A204.1 (cell line): Measurements from ENCODE around the gene SERINC4.

Source experiments
- FAIRE-seq: peaks from 2 replicates; lab custom pipeline; 2012; peaks lifted over from hg19 to GRCh38; lab: Jason Lieb, UNC

The SERINC4 gene

GRCh38 chr15:43796566-43796965 lies 3.5 kb downstream of the SERINC4 start:
- no peak for FAIRE-seq

- FAIRE-seq, result no peak
These were observed 4.0 kb downstream of the SERINC4 start for GRCh38 chr15:43795997-43796396.

- no peak for FAIRE-seq
These were observed 4.8 kb downstream of the SERINC4 start for GRCh38 chr15:43795197-43795596.

GRCh38 chr15:43794269-43795037 lies 5.6 kb downstream of the SERINC4 start:
- FAIRE-seq, result no peak

- FAIRE-seq, result no peak
These were observed 6.4 kb downstream of the SERINC4 start for GRCh38 chr15:43793647-43794046.

GRCh38 chr15:43792761-43793476 lies 7.1 kb downstream of the SERINC4 start:
- FAIRE-seq, result no peak

- peak; percentile 96 for FAIRE-seq
These were observed 7.8 kb downstream of the SERINC4 start, which contains the start of gene SERF2 for GRCh38 chr15:43791993-43792760. Gene SERF2, plus strand, starts transcription at chr15:43792320. Its CDS starts 57 bp downstream, at chr15:43792377.

GRCh38 chr15:43789409-43789808 lies 10.6 kb downstream of the SERINC4 start:
- no peak for FAIRE-seq

- no peak for FAIRE-seq
These were observed 21.0 kb downstream of the SERINC4 start for GRCh38 chr15:43779016-43779415.

GRCh38 chr15:43777267-43777914 lies 22.6 kb downstream of the SERINC4 start:
- no peak for FAIRE-seq

GRCh38 chr15:43776718-43777266 lies 23.2 kb downstream of the SERINC4 start, which contains the start of gene ELL3:
Gene ELL3, minus strand, starts transcription at chr15:43776966. Its CDS starts 65 bp downstream, at chr15:43776901.
- FAIRE-seq, result no peak

- FAIRE-seq, result no peak
These were observed 23.8 kb downstream of the SERINC4 start for GRCh38 chr15:43776101-43776717.

GRCh38 chr15:43775411-43775965 lies 24.5 kb downstream of the SERINC4 start:
- FAIRE-seq, result no peak

- FAIRE-seq, result no peak
These were observed 26.0 kb downstream of the SERINC4 start for GRCh38 chr15:43774062-43774461.

GRCh38 chr15:43772624-43773023 lies 27.4 kb downstream of the SERINC4 start:
- no peak for FAIRE-seq

GRCh38 chr15:43771816-43772215 lies 28.2 kb downstream of the SERINC4 start:
- FAIRE-seq, result no peak

GRCh38 chr15:43769584-43770228 lies 30.3 kb downstream of the SERINC4 start:
- peak; percentile 77 for FAIRE-seq

- no peak for FAIRE-seq
These were observed 36.1 kb downstream of the SERINC4 start for GRCh38 chr15:43763819-43764446.

- FAIRE-seq, result no peak
These were observed 37.2 kb downstream of the SERINC4 start for GRCh38 chr15:43762824-43763223.

GRCh38 chr15:43751885-43752284 lies 48.1 kb downstream of the SERINC4 start:
- no peak for FAIRE-seq
